Measurements from ENCODE around the gene OXA1L.
"Not testable (repeated sequence)": the region's sequence is repeated elsewhere in the genome, so short reads cannot be mapped to it uniquely, and the experiment has no call there.

- TF ChIP-seq CTCF (conservative IDR thresholded peaks at IDR 0.05; ENCODE audit: low read depth, low read length); EZH2phosphoT487 (IDR thresholded peaks at IDR 0.05; ENCODE audit: borderline replicate concordance, low read length); EZH2 (IDR thresholded peaks at IDR 0.05; ENCODE audit: low read length, unreplicated experiment): not testable (repeated sequence)
These were observed 41.1 kb upstream of the OXA1L start for GRCh38 chr14:22725374-22725773.

All from PC-3 (cell line).